ACHN (cell line): Measurements from ENCODE around the gene SPTBN4.
"Not testable (repeated sequence)": the region's sequence is repeated elsewhere in the genome, so short reads cannot be mapped to it uniquely, and the experiment has no call there.

ENCODE experiments used
- DNase-seq: peaks from one replicate; pipeline ENCODE4 v3.0.0-alpha.2; 2015
- in situ Hi-C: cut with HindIII; loops from 2 replicates; pipeline ENCODE4 v1.10.0; 2017; ENCODE audit warnings: low sequenced_read_pairs, low pct_ligation_motif_present, low pct_unique_long_range_greater_than_20kb

SPTBN4 gene

GRCh38 chr19:40616178-40616577 is 149.4 kb downstream of the SPTBN4 start:
- DNase-seq: no peak
- in situ Hi-C loops: no loop called here

DNA sequence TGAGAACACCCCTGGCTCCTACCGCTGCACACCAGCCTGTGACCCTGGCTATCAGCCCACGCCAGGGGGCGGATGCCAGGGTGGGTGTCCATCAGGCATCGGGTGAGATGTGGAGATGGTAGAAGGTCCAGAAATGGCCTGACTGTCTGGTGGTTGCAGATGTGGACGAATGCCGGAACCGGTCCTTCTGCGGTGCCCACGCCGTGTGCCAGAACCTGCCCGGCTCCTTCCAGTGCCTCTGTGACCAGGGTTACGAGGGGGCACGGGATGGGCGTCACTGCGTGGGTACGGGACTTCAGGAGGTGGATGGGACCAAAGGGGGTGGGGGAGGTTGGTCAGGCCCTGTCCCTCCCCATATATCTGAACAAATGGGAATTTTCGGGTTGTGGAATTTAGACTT is 150.1 kb downstream of the SPTBN4 start:
- DNase-seq: no peak
- in situ Hi-C loops: no loop called here

GRCh38 chr19:40617961-40618360 is 151.2 kb downstream of the SPTBN4 start:
- DNase-seq: no peak
- in situ Hi-C loops: no loop called here

DNA sequence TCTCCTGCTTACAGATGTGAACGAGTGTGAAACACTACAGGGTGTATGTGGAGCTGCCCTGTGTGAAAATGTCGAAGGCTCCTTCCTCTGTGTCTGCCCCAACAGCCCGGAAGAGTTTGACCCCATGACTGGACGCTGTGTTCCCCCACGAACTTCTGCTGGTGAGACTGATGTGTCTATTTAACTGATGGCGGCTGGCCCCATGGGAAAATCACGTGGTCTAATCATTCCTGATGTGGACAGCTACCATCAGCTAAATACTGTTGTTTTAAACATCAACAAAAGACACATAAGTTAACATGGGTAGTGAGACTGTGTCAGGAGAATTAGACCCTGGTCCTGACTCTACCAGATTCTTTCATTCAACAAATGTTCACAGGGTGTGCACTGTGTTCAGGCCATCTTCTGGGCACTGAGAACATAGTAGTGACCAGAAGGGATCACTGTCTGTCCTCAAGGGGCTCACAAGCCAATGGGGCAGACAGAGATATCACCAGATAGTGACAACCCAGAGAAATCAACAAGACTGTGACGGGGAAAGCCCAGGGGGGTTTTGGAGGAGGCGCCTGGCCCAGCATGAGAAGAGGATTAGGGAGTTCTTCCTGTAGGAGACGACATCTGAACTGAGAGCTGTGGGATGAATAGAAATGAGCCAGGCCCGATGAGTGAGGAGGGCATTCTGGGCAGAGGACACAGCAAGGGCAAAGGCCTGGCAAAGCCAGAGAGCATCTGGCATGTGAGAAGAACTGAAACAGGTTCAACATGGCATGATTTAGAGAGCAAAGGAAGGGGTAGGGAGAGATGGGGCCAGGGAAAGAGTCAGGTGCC is 152.7 kb downstream of the SPTBN4 start:
- in situ Hi-C loops: no loop called here
- DNase-seq: no peak

DNA sequence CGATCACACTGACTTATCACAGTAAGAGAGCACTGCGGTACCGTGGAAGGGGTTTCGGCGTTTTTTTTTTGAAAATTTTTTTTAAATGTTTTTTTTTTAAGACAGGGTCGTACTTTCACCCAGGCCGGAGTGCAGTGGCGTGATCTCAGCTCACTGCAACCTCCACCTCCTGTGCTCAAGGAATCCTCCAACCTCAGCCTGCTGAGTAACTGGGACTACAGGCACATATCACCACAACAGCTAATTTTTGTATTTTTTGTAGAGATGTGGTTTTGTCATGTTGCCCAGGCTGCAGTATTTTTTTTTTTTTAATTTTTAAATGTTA is 153.3 kb downstream of the SPTBN4 start:
- no peak for DNase-seq
- in situ Hi-C loops: no loop called here

DNA sequence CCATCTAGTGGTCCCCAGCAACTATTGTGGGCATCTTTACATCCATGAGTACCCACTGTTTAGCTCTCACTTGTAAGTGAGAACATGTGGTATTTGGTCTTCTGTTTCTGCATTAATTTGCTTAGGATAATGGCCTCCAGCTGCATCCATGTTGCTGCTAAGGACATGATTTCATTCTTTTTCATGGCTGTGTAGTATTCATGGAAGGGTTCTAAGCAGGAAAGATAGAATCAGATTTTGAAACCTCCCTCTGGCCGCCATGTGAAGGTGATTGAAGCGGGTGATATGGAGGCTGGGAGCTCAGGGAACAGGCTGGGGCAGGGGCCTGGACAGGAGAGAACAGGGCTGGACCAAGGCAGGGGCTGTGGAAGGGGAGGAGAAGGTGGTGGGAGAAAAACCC is 154.5 kb downstream of the SPTBN4 start:
- no peak for DNase-seq
- in situ Hi-C loops: no loop called here

DNA sequence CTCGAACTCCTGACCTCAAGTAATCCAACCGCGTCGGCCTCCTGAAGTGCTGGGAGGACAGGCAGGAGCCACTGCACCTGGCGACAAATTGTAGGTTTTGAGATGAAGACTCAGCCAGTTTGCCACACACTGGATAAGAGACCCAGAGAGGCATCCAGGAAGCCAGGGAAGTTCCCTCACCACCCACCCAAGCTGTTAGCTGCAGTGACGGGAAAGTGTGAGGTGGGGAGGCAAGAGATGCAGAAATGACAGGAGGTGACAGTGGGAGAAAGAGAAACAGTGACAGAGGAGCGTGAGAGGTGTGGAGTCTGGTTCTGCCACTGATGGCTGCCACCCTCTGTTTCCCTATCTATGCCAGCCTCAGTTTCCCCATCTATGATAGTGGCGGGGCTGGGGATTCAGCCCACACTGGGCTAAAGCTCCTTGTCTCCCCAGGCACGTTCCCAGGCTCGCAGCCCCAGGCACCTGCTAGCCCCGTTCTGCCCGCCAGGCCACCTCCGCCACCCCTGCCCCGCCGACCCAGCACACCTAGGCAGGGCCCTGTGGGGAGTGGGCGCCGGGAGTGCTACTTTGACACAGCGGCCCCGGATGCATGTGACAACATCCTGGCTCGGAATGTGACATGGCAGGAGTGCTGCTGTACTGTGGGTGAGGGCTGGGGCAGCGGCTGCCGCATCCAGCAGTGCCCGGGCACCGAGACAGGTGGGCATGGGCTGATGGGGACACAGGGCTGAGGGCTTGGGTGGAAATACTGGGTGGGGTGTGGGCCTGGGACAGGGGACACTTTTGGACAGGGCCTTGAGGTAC is 155.4 kb downstream of the SPTBN4 start:
- in situ Hi-C loops: no loop called here

DNA sequence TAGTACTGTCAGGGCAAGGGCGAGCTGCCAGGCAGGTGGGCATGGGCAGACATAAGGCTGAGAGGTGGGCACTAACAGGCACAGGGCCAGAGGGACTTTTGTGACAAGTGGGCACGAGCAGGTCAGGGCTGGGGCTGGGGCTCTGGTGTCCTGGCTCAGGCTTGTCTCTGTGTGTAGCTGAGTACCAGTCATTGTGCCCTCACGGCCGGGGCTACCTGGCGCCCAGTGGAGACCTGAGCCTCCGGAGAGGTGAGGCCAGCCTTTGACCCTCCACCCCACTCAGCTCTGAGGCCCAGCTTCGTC is 155.9 kb downstream of the SPTBN4 start:
- DNase-seq: no peak
- in situ Hi-C loops: no loop called here

More for the DNA sequence above, 155.4 kb downstream of the SPTBN4 start:
- no peak for DNase-seq

DNA sequence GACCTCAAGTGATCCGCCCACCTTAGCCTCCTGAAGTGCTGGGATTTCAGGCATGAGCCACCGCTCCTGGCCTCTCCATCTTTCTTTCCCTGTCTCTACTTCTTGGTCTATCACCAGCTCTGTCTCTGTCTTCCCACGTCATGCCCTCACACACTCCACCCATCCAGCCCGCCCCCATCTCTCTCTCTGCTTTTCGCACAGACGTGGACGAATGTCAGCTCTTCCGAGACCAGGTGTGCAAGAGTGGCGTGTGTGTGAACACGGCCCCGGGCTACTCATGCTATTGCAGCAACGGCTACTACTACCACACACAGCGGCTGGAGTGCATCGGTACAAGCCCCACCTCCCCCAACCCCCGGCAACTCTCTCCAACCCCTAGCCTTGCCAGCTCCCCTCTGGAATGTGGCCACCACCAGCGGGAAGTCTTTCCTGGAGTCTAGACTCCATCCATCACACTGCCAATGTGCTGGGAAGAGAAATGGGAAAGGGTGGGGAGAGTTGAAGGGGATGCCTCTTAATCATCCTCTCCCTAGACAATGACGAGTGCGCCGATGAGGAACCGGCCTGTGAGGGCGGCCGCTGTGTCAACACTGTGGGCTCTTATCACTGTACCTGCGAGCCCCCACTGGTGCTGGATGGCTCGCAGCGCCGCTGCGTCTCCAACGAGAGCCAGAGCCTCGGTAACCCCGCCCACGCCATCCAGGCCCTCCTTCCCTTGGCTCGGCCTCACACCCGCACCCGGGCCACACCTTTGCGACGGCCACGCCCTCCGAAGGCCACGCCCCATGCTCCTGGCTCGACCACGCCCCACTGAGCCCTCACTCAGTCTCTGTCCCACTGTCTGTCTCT is 156.8 kb downstream of the SPTBN4 start:
- in situ Hi-C loops: no loop called here
- no peak for DNase-seq

- in situ Hi-C loops: not testable (repeated sequence)
Measured at GRCh38 chr19:40624369-40625153, 157.8 kb downstream of the SPTBN4 start.

DNA sequence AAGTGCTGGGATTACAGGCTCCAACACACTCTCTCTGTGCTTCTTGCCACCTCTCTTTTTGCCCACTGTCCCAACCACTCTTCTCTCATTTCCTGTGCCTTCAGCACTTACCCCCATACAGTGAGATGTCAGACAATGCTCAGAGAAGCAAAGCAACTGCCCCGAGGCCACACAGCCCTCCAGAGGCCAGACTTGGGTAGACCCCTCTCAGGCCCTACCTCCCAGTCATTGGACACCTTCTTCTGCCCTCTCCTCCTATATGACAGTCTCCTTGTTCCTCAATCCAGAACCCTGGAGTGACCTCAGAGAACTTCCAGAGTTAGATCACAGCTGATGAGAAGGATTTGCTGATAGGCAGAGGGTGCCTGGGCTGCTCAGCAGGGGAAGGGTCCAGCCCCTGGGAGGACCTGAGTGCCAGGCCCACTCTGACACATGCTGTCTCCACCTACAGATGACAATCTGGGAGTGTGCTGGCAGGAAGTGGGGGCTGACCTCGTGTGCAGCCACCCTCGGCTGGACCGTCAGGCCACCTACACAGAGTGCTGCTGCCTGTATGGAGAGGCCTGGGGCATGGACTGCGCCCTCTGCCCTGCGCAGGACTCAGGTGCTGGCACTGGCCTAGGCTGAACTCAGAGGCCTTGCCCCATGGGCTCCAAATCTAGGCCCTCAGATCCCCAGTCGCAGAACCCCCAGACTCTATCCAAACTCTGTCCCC is 158.8 kb downstream of the SPTBN4 start:
- in situ Hi-C loops: no loop called here
- no peak for DNase-seq

More at GRCh38 chr19:40624369-40625153, 157.8 kb downstream of the SPTBN4 start:
- DNase-seq: not testable (repeated sequence)
